ENCODE data around the gene UBE3D. TPM values are rescaled to one million over a fixed set of nuclear protein-coding genes. Genes with fewer than 3 reads are reported as not detected.

Gene UBE3D
- total and polyA plus RNA-seq, 2 of the 4 experiments (the other 2 are of a cell fraction), result 3.2 to 6.3 TPM

DNA sequence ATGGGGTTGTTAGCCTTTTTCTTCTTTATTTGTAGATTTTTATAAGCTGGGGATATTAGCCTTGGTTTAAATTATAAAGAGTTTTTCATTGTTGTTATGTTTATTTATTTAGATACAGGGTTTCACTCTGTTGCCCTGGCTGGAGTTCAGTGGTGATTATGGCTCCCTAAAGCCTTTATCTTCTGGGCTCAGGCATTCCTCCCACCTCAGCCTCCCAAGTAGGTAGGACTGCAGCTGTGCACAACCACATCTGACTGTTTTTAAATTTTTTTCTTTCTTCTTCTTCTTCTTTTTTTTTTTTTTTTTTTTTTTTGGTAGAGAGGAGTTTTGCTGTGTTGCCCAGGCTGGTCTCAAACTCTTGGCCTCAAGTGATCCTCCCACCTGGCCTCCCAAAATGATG lies 80.9 kb downstream of the UBE3D start:
- intact Hi-C loops (cut with micrococcal nuclease), result no loop called here
- in situ Hi-C loops (cut with MboI; ENCODE audit: low sequenced_read_pairs), result no loop called here
- no peak overlapping the region for H3K27ac ChIP-seq (ENCODE audit: insufficient read depth, low read length)
- dilution Hi-C loops (cut with HindIII; ENCODE audit: low sequenced_read_pairs, unreplicated experiment), result no loop called here
- no peaks in the 10 kb centered on the region; the same call in 1 of the 2 replicates for H3K9me1 ChIP-seq (ENCODE audit: insufficient read depth, low read length)
- H3K14ac ChIP-seq (replicated peaks; ENCODE audit: low read depth, low read length), result no peak overlapping the region
- no peaks in the 10 kb centered on the region for H3K79me1 ChIP-seq (ENCODE audit: low read depth in 1 of 2, low read length in 2 of 2)
- no peak overlapping the region for H2BK5ac ChIP-seq (ENCODE audit: low read depth, low read length, poor library complexity, severe bottlenecking)
- no peak for DNase-seq
- no peak overlapping the region for H2BK20ac ChIP-seq (ENCODE audit: low read depth, low read length)
- H3K4me1 ChIP-seq (ENCODE audit: control insufficient read depth, insufficient read depth, low read length), result peaks cover 4% of the 10 kb centered on the region
- H3K18ac ChIP-seq (ENCODE audit: low read depth, low read length), result no peak overlapping the region
- no peak overlapping the region for H4K91ac ChIP-seq (ENCODE audit: insufficient read depth, low read depth, low read length)
- H3K36me3 ChIP-seq (ENCODE audit: control insufficient read depth, insufficient read depth, low read length), result no peaks in the 10 kb centered on the region
- no peak overlapping the region for H2AK5ac ChIP-seq (ENCODE audit: low read depth, low read length)
- no TSS peak for BruUV-seq (replicated peaks)
- no peak overlapping the region for H2AFZ ChIP-seq (replicated peaks; ENCODE audit: low read length, poor library complexity)
- no peak for ATAC-seq (ENCODE audit: low read depth)
- no peak overlapping the region for H3K9ac ChIP-seq (ENCODE audit: low read depth, low read length)
- no peak overlapping the region for H3K4me2 ChIP-seq (ENCODE audit: low read depth, low read length)
- H3K27me3 ChIP-seq (ENCODE audit: control insufficient read depth, insufficient read depth, low read length), result no peaks in the 10 kb centered on the region
- no peak overlapping the region for H3K4me3 ChIP-seq (ENCODE audit: insufficient read depth, low read depth, low read length)
- H4K20me1 ChIP-seq (ENCODE audit: insufficient read depth, low read length), result no peaks in the 10 kb centered on the region
- H2AK9ac ChIP-seq (replicated peaks; ENCODE audit: low read depth, low read length, poor library complexity), result no peak overlapping the region
- H3K9me3 ChIP-seq (ENCODE audit: control insufficient read depth, insufficient read depth, low read length), result no peaks in the 10 kb centered on the region
- POLR2A ChIA-PET (ENCODE audit: unreplicated experiment), result no interaction called here
- no peak overlapping the region for H3K56ac ChIP-seq (ENCODE audit: extremely low read depth, insufficient read depth, low read length)
- CTCF ChIA-PET, result no interaction called here
- no peak overlapping the region for H3K23ac ChIP-seq (ENCODE audit: low read depth, low read length)
- no peak overlapping the region for H4K5ac ChIP-seq (ENCODE audit: low read depth, low read length)
- no peak for TF ChIP-seq NFE2L2 (IDR thresholded peaks at IDR 0.05; ENCODE audit: low read depth, low read length)
- no peak overlapping the region for H2BK120ac ChIP-seq (ENCODE audit: low read depth, low read length)
- H3K4ac ChIP-seq (ENCODE audit: low read depth, low read length), result no peak overlapping the region
- H4K8ac ChIP-seq (ENCODE audit: low read depth in 2 of 2, low read length in 2 of 2), result no peak overlapping the region
- no peak overlapping the region for H2BK15ac ChIP-seq (ENCODE audit: low read depth, low read length)

Data from IMR-90 (cell line).